Ishikawa (cell line): Measurements from ENCODE around the gene SH3PXD2A.

Experiments used
- CEBPB ChIP-seq: IDR thresholded peaks from 2 replicates; pipeline ENCODE4 v1.6.1; 2012
- CREB1 ChIP-seq: IDR thresholded peaks from 2 replicates; pipeline ENCODE4 v1.6.1; 2012; ENCODE audit warnings: low read depth
- EGR1 ChIP-seq: IDR thresholded peaks from 2 replicates; pipeline ENCODE4 v1.6.1; 2012
- EP300 ChIP-seq: IDR thresholded peaks from 2 replicates; pipeline ENCODE4 v1.6.1; 2012; ENCODE audit warnings: borderline replicate concordance
- FOXM1 ChIP-seq: IDR thresholded peaks from 2 replicates; pipeline ENCODE4 v1.6.1; 2012; ENCODE audit warnings: low read depth, borderline replicate concordance
- NFIC ChIP-seq: IDR thresholded peaks from 2 replicates; pipeline ENCODE4 v1.6.1; 2012
- RAD21 ChIP-seq: IDR thresholded peaks from 2 replicates; pipeline ENCODE4 v1.6.1; 2012; ENCODE audit warnings: low read depth
- TAF1 ChIP-seq: IDR thresholded peaks from 2 replicates; pipeline ENCODE4 v1.6.1; 2012; ENCODE audit warnings: low read depth, mild to moderate bottlenecking
- TCF12 ChIP-seq: IDR thresholded peaks from 2 replicates; pipeline ENCODE4 v1.6.1; 2012; ENCODE audit warnings: low read depth
- TEAD4 ChIP-seq: IDR thresholded peaks from 2 replicates; pipeline ENCODE4 v1.6.1; 2012
- USF1 ChIP-seq: IDR thresholded peaks from 2 replicates; pipeline ENCODE4 v1.6.1; 2012
- YY1 ChIP-seq: IDR thresholded peaks from 2 replicates; pipeline ENCODE4 v1.6.1; 2012; ENCODE audit warnings: low read depth
- ZBTB7A ChIP-seq: IDR thresholded peaks from 2 replicates; pipeline ENCODE4 v1.6.1; 2012; ENCODE audit warnings: low read depth
- TF ChIP-seq, protein P1 (sequence below): IDR thresholded peaks from 2 replicates; pipeline ENCODE4 v1.6.1; 2012
- TF ChIP-seq, protein P2 (sequence below): IDR thresholded peaks from 2 replicates; pipeline ENCODE4 v1.6.1; 2012; ENCODE audit warnings: low read depth, mild to moderate bottlenecking

Gene SH3PXD2A

GRCh38 chr10:103600956-103601569, 254.3 kb downstream of the SH3PXD2A start:
- TF ChIP-seq ZBTB7A: no peak
- TF ChIP-seq FOXM1: no peak
- no peak for TF ChIP-seq EP300
- TF ChIP-seq CEBPB: no peak
- no peak for TF ChIP-seq TCF12
- no peak for TF ChIP-seq NFIC
- TF ChIP-seq EGR1: no peak
- TF ChIP-seq USF1: no peak
- no peak for TF ChIP-seq TEAD4
- TF ChIP-seq, protein P1, sequence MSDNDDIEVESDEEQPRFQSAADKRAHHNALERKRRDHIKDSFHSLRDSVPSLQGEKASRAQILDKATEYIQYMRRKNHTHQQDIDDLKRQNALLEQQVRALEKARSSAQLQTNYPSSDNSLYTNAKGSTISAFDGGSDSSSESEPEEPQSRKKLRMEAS: no peak
- TF ChIP-seq CREB1: no peak
- no peak for TF ChIP-seq RAD21

GRCh38 chr10:103600325-103600724, 255.1 kb downstream of the SH3PXD2A start:
- no peak for TF ChIP-seq EGR1
- TF ChIP-seq, protein P2, sequence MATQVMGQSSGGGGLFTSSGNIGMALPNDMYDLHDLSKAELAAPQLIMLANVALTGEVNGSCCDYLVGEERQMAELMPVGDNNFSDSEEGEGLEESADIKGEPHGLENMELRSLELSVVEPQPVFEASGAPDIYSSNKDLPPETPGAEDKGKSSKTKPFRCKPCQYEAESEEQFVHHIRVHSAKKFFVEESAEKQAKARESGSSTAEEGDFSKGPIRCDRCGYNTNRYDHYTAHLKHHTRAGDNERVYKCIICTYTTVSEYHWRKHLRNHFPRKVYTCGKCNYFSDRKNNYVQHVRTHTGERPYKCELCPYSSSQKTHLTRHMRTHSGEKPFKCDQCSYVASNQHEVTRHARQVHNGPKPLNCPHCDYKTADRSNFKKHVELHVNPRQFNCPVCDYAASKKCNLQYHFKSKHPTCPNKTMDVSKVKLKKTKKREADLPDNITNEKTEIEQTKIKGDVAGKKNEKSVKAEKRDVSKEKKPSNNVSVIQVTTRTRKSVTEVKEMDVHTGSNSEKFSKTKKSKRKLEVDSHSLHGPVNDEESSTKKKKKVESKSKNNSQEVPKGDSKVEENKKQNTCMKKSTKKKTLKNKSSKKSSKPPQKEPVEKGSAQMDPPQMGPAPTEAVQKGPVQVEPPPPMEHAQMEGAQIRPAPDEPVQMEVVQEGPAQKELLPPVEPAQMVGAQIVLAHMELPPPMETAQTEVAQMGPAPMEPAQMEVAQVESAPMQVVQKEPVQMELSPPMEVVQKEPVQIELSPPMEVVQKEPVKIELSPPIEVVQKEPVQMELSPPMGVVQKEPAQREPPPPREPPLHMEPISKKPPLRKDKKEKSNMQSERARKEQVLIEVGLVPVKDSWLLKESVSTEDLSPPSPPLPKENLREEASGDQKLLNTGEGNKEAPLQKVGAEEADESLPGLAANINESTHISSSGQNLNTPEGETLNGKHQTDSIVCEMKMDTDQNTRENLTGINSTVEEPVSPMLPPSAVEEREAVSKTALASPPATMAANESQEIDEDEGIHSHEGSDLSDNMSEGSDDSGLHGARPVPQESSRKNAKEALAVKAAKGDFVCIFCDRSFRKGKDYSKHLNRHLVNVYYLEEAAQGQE: no peak
- TF ChIP-seq TCF12: no peak
- TF ChIP-seq FOXM1: no peak
- no peak for TF ChIP-seq USF1
- no peak for TF ChIP-seq EP300

DNA sequence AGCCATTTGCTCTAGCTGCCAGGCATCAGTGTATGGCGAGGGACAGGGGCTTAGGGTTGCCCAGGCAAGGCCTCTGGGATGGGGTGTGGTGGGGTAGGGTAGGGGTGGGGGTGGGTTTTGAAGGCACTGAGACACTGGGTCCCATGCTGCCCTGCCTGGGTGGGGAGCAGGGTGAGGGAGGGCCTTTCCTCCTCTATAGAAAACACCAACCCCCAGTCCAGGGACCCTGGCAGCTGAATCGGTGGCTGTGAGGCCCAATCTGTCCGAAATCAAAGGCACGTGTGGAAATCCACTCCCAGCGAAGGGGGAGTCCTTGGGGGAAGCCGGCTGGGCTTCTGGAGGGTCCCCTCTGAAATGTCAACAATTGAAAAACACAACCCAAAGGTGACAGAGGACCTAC, 255.5 kb downstream of the SH3PXD2A start:
- TF ChIP-seq TAF1 (no peak), CREB1 (no peak), RAD21 (no peak), TCF12 (no peak), EGR1 (no peak), NFIC (no peak), ZBTB7A (no peak), USF1 (no peak), YY1 (no peak), EP300 (no peak), FOXM1 (no peak), CEBPB (no peak), TEAD4 (no peak)
- TF ChIP-seq, protein P1: no peak
- TF ChIP-seq, protein P2: no peak

GRCh38 chr10:103599211-103599610, 256.2 kb downstream of the SH3PXD2A start:
- no peak for TF ChIP-seq YY1

- TF ChIP-seq ZBTB7A (0 out of 2 replicates have a peak, but pooled peaks have one; percentile 34), YY1 (peak; percentile 71), NFIC (no peak), CEBPB (peak; percentile 49; the same call in 1 of the 2 replicates), RAD21 (peak; percentile 98), FOXM1 (no peak)
- TF ChIP-seq, protein P1: peak; percentile 74
These were observed 256.7 kb downstream of the SH3PXD2A start for GRCh38 chr10:103598654-103599115.

DNA sequence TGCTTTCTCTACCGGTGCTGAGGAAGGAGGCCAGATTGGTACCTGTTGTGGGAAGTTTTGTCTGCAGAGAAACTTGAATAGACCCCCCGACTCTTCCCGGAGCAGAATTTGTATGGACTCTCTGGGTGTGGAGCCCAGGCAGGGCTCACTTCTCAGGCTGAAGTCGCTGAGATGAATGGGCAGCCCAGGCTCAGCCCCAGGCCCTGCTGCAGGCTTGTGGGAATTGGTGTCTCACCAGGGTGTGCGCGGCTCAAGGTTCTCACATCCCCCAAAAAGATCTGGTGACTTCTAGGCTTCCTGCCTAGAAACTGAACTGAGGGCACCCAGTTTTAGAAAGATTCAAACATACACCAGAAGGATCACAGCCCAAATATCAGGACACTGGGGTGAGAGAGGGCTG, 258.4 kb downstream of the SH3PXD2A start:
- TF ChIP-seq USF1 (no peak), RAD21 (no peak), TCF12 (no peak), EGR1 (no peak), TEAD4 (no peak), CEBPB (no peak), YY1 (no peak), CREB1 (no peak), EP300 (no peak), TAF1 (no peak), FOXM1 (no peak), NFIC (no peak), ZBTB7A (no peak)
- TF ChIP-seq, protein P1: no peak
- TF ChIP-seq, protein P2: no peak
